ENCODE data around the gene CXCR5.

CXCR5 gene

DNA sequence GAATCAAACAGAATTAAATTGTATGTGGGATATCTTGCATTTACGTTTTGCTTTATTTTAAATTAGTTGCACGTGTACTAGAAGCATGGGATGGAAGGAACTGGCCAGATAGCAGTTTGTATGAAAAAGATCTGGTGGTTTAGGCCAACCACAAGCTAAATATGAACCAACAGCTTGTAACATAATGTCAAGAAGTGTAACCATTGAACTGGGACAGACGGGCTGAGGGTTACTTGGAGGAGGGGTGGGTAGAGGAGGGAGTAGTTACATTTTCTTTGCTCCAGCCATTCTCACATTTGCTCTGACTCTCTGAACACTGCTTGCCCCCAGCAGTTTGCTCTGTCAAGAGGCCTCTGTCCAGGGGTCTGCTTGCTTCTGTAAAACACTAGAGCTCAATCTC lies 31.7 kb upstream of the CXCR5 start:
- no peaks in the 10 kb centered on the region for H3K9me3 ChIP-seq (ENCODE audit: control insufficient read depth, low read length)

DNA sequence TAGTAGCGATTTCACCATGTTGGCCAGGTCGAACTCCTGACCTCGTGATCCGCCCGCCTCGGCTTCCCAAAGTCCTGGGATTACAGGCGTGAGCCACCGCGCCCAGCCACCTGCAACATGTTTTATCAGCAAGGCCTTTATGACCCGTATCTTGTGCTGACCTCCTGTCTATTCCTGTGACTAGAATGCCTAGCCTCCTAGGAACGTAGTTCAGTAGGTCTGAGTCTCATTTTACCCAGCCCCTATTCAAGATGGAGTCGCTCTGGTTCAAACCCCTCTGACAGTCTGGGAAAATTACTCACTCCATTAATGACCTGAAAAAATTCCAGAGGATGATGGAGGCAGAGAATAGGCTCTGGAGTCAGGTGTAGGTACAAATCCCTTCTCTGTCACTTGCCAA lies 30.0 kb upstream of the CXCR5 start:
- no peak overlapping the region for H3K9ac ChIP-seq (ENCODE audit: low read length)
- H3K27me3 ChIP-seq (ENCODE audit: control insufficient read depth, insufficient read depth, low read length), result no peaks in the 10 kb centered on the region
- no peaks in the 10 kb centered on the region for H3K4me1 ChIP-seq (ENCODE audit: control insufficient read depth, insufficient read depth, low read length)
- no peak overlapping the region for H3K4me3 ChIP-seq (ENCODE audit: low read length)
- no peaks in the 10 kb centered on the region for H3K9me3 ChIP-seq (ENCODE audit: control insufficient read depth, low read length)
- no peaks in the 10 kb centered on the region for H3K36me3 ChIP-seq (ENCODE audit: control insufficient read depth, insufficient read depth, low read length)

More for the DNA sequence above, 31.7 kb upstream of the CXCR5 start:
- no peaks in the 10 kb centered on the region for H3K27me3 ChIP-seq (ENCODE audit: control insufficient read depth, insufficient read depth, low read length)
- no peaks in the 10 kb centered on the region for H3K36me3 ChIP-seq (ENCODE audit: control insufficient read depth, insufficient read depth, low read length)
- H3K4me1 ChIP-seq (ENCODE audit: control insufficient read depth, insufficient read depth, low read length), result no peaks in the 10 kb centered on the region
- H3K4me3 ChIP-seq (ENCODE audit: low read length), result no peak overlapping the region
- H3K9ac ChIP-seq (ENCODE audit: low read length), result no peak overlapping the region

DNA sequence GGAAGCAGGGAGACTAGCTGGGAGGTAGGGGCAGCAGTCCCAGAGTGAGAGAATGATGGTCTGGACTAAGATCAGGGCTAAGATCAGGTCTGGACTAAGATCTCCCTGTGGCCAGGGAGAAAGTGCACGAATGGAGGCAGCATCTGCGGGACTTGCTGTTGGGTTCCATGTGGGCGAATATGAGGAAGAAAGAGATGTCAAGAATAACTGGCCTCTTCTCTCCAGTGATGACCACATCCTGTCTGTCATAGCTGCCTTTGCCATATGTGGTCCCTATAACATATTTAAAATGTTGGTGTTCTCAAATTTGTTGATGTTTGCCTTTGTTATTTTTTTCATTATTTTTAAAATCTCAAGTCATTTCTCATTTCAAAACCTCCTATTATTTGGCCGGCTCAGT lies 27.4 kb upstream of the CXCR5 start:
- H3K4me1 ChIP-seq (ENCODE audit: control insufficient read depth, insufficient read depth, low read length), result no peaks in the 10 kb centered on the region
- no peak overlapping the region for H3K9ac ChIP-seq (ENCODE audit: low read length)
- H3K9me3 ChIP-seq (ENCODE audit: control insufficient read depth, low read length), result no peaks in the 10 kb centered on the region
- H3K36me3 ChIP-seq (ENCODE audit: control insufficient read depth, insufficient read depth, low read length), result no peaks in the 10 kb centered on the region
- H3K4me3 ChIP-seq (ENCODE audit: low read length), result no peak overlapping the region
- H3K27me3 ChIP-seq (ENCODE audit: control insufficient read depth, insufficient read depth, low read length), result no peaks in the 10 kb centered on the region

DNA sequence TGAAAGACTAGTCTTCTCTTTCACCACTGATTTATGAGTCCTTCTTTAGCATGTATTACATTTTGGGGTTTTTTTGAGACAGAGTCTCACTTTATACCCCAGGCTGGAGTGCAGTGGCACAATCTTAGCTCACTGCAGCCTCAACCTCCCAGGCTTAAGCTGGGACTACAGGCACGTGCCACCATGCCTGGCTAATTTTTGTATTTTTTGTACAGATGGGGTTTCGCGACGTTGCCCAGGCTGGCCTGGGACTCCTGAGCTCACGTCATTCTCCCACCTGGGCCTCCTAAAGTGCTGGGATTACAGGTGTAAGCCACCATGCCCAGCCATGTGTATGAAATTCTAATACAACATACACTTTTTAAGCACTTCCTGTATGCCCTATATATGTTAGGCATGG lies 26.3 kb upstream of the CXCR5 start:
- Histone ChIP-seq H3K36me3 (ENCODE audit: control insufficient read depth, insufficient read depth, low read length) (no peaks in the 10 kb centered on the region), H3K9ac (ENCODE audit: low read length) (no peak overlapping the region), H3K9me3 (ENCODE audit: control insufficient read depth, low read length) (no peaks in the 10 kb centered on the region), H3K4me1 (ENCODE audit: control insufficient read depth, insufficient read depth, low read length) (no peaks in the 10 kb centered on the region), H3K27me3 (ENCODE audit: control insufficient read depth, insufficient read depth, low read length) (no peaks in the 10 kb centered on the region), H3K4me3 (ENCODE audit: low read length) (no peak overlapping the region)

DNA sequence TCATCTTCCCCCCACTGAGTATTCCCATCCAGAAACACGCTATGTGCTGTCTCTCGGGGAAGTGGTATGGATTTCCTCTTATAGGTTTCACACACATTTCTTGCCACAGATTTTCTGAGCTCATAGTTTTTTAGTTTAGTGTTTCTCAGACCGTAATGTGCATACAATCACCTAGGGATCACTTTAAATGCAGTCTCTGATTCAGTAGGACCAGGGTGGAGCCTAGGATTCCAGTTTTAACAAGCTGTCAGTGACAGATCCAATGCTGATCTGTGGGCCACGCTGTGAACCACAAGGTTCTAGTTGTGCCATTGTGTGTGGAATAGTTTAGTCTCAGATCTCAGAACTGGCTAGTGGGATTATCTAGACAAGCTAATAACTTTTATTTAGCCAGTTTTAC lies 23.7 kb upstream of the CXCR5 start:
- Histone ChIP-seq H3K4me3 (ENCODE audit: low read length) (no peak overlapping the region), H3K27me3 (ENCODE audit: control insufficient read depth, insufficient read depth, low read length) (no peaks in the 10 kb centered on the region), H3K9ac (ENCODE audit: low read length) (no peak overlapping the region), H3K9me3 (ENCODE audit: control insufficient read depth, low read length) (no peaks in the 10 kb centered on the region), H3K36me3 (ENCODE audit: control insufficient read depth, insufficient read depth, low read length) (no peaks in the 10 kb centered on the region), H3K4me1 (ENCODE audit: control insufficient read depth, insufficient read depth, low read length) (no peaks in the 10 kb centered on the region)

DNA sequence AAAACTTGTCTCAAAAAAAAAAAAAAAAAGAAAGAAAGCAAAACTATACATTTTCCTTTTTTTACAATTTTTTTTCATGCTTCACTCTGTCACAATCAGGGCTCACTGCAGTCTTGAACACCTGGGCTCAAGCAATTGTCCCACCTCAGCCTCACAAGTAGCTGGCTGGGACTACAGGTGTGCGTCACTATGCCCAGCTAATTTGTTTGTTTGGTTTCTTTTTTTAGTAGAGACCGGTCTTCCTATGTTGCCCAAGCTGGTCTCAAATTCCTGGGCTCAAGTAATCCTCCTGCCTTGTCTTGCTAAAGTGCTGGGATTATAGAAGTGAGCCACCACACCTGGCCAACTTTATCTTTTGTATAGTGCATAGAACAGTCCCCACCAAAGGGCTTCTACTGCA lies 15.0 kb upstream of the CXCR5 start:
- Histone ChIP-seq H3K4me3 (ENCODE audit: low read length) (no peak overlapping the region), H3K27me3 (ENCODE audit: control insufficient read depth, insufficient read depth, low read length) (no peaks in the 10 kb centered on the region), H3K36me3 (ENCODE audit: control insufficient read depth, insufficient read depth, low read length) (no peaks in the 10 kb centered on the region), H3K9me3 (ENCODE audit: control insufficient read depth, low read length) (no peaks in the 10 kb centered on the region), H3K9ac (ENCODE audit: low read length) (no peak overlapping the region), H3K4me1 (ENCODE audit: control insufficient read depth, insufficient read depth, low read length) (peaks cover 12% of the 10 kb centered on the region)

DNA sequence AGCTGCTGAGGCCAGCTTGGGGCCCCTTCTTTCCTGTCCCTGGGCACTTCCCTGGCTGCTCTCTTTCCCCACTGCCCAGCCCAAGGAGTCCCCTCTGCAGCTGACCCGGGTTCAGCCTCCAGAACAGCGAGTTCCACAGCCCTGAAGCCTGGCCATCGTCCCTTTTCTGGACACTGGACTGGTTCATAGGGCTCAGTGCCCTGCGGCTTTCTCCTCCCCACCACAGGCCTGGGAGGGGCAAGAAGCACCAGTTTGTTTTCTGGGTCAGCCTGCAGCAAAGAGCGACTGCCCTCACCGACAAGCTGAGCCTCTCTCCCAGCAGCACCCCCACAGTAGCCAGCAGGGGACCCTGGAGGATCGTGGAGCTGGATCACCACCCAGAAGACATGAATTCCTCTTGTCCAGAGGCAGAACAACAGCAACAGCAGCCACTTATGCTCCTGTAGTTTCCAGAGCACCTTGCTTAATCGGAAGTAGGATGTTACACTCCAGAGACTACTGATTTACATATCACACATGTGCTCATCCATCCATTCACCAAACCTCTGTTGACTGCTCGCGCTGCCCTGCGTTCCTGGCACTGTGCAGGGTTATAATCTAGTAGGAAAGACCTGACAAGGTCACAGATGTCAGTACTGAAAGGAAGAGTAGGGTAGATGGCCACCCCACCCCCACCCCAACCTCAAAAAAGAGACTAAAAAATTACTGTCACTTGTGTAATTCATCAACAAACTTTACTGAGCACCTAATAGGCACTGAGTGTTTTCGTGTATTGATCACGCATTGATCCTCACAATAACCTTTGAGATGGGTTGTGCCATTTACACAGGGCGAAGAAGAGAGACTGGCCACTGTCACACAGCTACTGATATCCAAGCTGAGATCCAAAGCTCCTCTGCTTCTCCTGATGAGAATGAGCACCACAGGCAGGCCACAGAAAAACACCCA lies 13.0 kb upstream of the CXCR5 start:
- no peaks in the 10 kb centered on the region for H3K36me3 ChIP-seq (ENCODE audit: control insufficient read depth, insufficient read depth, low read length)
- no peaks in the 10 kb centered on the region for H3K9me3 ChIP-seq (ENCODE audit: control insufficient read depth, low read length)
- H3K4me1 ChIP-seq (ENCODE audit: control insufficient read depth, insufficient read depth, low read length), result peaks cover 12% of the 10 kb centered on the region
- H3K27me3 ChIP-seq (ENCODE audit: control insufficient read depth, insufficient read depth, low read length), result no peaks in the 10 kb centered on the region
- peak overlapping the region; percentile 76 for H3K9ac ChIP-seq (ENCODE audit: low read length)
- H3K4me3 ChIP-seq (ENCODE audit: low read length), result no peak overlapping the region

DNA sequence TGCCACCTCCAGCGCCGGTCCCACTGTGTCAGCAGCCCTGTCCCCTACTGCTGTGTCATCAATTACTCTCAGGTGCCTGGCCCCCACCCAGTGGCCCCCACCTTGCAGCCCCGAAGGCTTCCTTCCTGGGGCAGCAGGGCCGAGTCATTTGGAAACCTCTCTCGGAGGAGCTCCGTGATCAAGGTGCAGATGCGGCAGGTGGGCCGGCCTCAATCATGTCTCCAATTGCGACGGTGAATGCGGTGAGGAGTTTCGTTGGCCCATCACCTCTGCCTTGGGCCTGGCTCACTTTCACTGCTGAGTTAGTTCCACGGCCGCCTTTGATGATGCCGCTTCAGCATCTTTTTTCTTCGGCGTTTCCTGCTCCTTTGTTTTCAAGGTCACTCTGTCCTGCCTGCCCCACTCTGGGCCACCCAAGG lies 11.3 kb upstream of the CXCR5 start:
- H3K36me3 ChIP-seq (ENCODE audit: control insufficient read depth, insufficient read depth, low read length), result no peaks in the 10 kb centered on the region
- no peak overlapping the region for H3K4me3 ChIP-seq (ENCODE audit: low read length)
- H3K4me1 ChIP-seq (ENCODE audit: control insufficient read depth, insufficient read depth, low read length), result peaks cover 12% of the 10 kb centered on the region
- no peaks in the 10 kb centered on the region for H3K27me3 ChIP-seq (ENCODE audit: control insufficient read depth, insufficient read depth, low read length)
- H3K9me3 ChIP-seq (ENCODE audit: control insufficient read depth, low read length), result no peaks in the 10 kb centered on the region
- no peak overlapping the region for H3K9ac ChIP-seq (ENCODE audit: low read length)

DNA sequence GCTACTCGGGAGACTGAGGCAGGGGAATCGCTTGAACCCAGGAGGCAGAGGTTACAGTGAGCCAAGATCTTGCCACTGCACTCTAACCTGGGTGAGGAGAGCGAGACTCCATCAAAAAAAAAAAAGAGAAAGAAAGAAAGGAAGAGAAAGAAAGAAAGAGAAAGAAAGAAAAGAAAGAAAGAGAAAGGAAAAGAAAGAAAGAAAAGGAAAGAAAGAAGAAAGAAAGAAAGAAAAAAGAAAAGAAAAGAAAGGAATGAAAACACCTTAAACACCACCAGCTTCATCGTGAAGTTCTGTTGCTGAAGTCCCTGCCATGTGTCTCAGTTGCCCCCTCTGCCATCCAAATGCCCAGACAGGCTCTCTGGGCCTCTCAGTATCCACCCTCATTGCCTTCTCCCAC lies 9.9 kb upstream of the CXCR5 start:
- H3K4me1 ChIP-seq (ENCODE audit: control insufficient read depth, insufficient read depth, low read length), result peaks cover 12% of the 10 kb centered on the region
- no peak overlapping the region for H3K4me3 ChIP-seq (ENCODE audit: low read length)
- H3K36me3 ChIP-seq (ENCODE audit: control insufficient read depth, insufficient read depth, low read length), result no peaks in the 10 kb centered on the region
- H3K27me3 ChIP-seq (ENCODE audit: control insufficient read depth, insufficient read depth, low read length), result no peaks in the 10 kb centered on the region
- no peak overlapping the region for H3K9ac ChIP-seq (ENCODE audit: low read length)
- no peaks in the 10 kb centered on the region for H3K9me3 ChIP-seq (ENCODE audit: control insufficient read depth, low read length)

DNA sequence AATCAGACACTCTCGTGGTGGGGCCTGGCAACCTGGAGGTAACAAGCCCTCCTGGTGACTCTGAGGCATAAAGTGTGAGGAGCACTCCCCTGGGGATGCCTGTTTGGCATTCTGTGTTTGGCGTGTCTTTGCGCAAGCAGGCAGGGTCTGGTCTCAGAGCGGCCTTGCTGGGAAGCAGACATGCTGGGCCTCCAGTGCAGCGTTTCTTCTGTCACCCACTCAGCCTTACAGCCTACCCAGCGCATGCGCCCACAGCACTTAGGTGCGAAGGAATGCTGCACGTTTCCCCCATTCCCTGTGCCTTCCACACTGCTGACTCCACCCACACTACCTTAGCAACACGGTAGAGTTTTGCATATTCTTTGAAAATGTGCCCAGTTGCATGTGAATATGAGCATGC lies 7.4 kb upstream of the CXCR5 start:
- Histone ChIP-seq H3K9me3 (ENCODE audit: control insufficient read depth, low read length) (no peaks in the 10 kb centered on the region), H3K4me3 (ENCODE audit: low read length) (no peak overlapping the region), H3K4me1 (ENCODE audit: control insufficient read depth, insufficient read depth, low read length) (no peaks in the 10 kb centered on the region), H3K36me3 (ENCODE audit: control insufficient read depth, insufficient read depth, low read length) (no peaks in the 10 kb centered on the region), H3K27me3 (ENCODE audit: control insufficient read depth, insufficient read depth, low read length) (no peaks in the 10 kb centered on the region), H3K9ac (ENCODE audit: low read length) (no peak overlapping the region)

DNA sequence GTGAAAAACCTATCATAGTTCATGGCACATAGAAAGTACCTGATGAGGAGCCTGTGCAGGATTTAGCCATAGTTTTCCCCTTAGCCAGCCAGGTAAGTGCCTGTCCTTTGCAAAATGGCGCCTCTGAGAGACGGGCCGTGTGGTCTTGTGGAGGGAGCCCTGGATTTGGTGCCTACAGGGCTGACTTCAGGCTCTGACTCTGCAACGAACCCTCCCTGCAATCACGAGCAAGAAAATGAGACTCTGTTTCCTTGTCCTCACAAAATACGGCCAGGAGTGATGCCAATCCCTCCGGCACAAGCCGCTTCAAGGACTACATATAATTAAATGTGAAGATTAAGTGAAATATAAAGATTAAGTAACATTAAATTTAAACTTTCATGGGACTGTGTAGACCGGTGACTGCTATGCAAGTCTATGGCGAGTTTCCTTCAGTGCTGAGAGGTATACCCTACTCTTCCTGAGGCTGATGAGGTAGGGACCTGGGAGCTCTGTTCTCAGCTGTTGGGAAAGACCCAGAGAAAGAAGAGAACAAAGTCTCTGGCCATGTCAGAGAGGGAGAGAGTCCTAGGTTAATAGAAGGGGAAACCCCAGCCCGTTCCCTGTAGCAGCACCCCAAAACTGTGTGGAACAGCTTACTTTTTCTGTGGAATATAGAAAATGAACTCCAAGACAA lies 6.1 kb upstream of the CXCR5 start:
- H3K4me1 ChIP-seq (ENCODE audit: control insufficient read depth, insufficient read depth, low read length), result no peaks in the 10 kb centered on the region
- no peaks in the 10 kb centered on the region for H3K36me3 ChIP-seq (ENCODE audit: control insufficient read depth, insufficient read depth, low read length)
- H3K27me3 ChIP-seq (ENCODE audit: control insufficient read depth, insufficient read depth, low read length), result no peaks in the 10 kb centered on the region
- no peak overlapping the region for H3K9ac ChIP-seq (ENCODE audit: low read length)
- no peaks in the 10 kb centered on the region for H3K9me3 ChIP-seq (ENCODE audit: control insufficient read depth, low read length)
- H3K4me3 ChIP-seq (ENCODE audit: low read length), result no peak overlapping the region

DNA sequence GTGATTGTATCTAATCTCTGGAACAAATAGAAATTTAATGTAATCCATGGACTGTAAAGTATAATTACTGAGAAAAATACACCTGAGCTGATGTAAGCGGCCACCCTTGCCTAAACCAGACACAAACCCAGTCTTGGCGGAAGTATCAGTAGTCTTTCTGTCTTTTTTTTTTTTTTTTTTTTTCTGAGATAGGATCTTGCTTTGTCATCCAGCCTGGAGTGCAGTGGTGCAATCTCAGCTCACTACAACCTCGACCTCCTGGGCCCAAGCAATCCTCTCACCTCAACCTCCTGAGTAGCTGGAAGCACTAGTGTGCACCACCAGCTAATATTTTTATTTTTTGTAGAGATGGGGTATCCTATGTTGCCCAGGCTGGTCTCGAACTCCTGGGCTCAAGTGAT lies 5.5 kb upstream of the CXCR5 start:
- Histone ChIP-seq H3K9ac (ENCODE audit: low read length) (no peak overlapping the region), H3K36me3 (ENCODE audit: control insufficient read depth, insufficient read depth, low read length) (no peaks in the 10 kb centered on the region), H3K9me3 (ENCODE audit: control insufficient read depth, low read length) (no peaks in the 10 kb centered on the region), H3K27me3 (ENCODE audit: control insufficient read depth, insufficient read depth, low read length) (no peaks in the 10 kb centered on the region), H3K4me1 (ENCODE audit: control insufficient read depth, insufficient read depth, low read length) (no peaks in the 10 kb centered on the region), H3K4me3 (ENCODE audit: low read length) (no peak overlapping the region)
